GM11168 (cell line): ENCODE data around the gene HDDC3.

Experiments used
- in situ Hi-C: fragments of 300-500 bp; cut with MboI; formaldehyde crosslinking; loops from one replicate; pipeline ENCODE4 v1.12.0; 2022; ENCODE audit warnings: low sequenced_read_pairs; ENCODE audit not compliant: unreplicated experiment

Gene HDDC3

DNA sequence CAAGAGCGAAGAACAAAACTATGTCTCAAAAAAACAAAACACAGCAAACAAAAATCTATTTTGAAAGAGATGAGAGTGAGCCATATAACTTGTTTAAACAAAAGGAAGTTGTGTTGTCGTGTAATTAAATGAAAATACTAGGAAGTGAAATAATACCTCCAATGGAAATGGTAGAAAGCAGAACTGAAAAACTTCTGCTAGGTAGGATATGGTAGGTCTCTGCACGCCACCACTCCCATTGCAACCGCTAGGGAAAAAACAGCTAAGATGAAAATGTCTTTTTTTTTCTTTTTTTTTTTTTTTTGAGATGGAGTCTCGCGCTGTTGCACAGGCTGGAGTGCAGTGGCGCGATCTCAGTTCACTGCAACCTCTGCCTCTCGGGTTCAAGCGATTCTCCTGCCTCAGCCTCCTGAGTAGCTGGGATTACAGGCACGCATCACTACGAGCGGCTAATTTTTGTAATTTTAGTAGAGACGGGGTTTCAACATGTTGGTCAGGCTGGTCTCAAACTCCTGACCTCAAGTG, 35.2 kb downstream of the HDDC3 start:
- in situ Hi-C loops, result loop anchor here (25.0 kb wide), 1 partner anchor 585 kb away; no protein-coding TSS in a partner anchor

DNA sequence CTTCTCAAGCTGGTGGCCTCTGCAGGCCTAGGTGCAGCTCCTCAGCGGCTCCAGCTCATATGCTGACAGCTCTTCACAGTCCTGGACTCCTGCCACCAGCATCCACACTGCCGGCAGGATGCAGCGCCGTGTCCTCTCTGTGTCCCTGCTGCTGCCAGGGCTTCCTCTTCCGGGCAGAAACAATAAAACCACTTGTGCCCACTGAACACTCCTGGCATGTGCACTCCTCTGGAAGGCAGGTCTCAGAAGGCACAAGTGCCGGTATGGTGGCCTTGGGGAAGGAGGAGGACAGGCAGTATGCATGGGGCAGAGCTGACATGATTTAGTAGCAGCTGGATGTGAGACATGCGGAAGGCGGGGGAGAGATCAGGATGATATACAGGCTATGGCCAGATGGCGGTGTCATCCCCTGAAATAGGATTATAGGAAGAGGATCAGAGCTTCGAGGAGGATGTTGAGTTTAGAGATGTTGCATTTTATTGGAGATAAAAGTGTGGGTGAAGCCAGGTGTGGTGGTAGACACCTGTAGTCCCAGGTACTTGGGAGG, 36.7 kb downstream of the HDDC3 start:
- in situ Hi-C loops, result loop anchor here (25.0 kb wide), 1 partner anchor 583 kb away; no protein-coding TSS in a partner anchor

GRCh38 chr15:90893175-90894090, 38.9 kb downstream of the HDDC3 start:
- in situ Hi-C loops, result loop anchor here (25.0 kb wide), 1 partner anchor 581 kb away; no protein-coding TSS in a partner anchor

GRCh38 chr15:90892498-90893174, 39.7 kb downstream of the HDDC3 start:
- in situ Hi-C loops, result loop anchor here (25.0 kb wide), 1 partner anchor 580 kb away; no protein-coding TSS in a partner anchor

GRCh38 chr15:90892023-90892422, 40.3 kb downstream of the HDDC3 start:
- in situ Hi-C loops, result loop anchor here (25.0 kb wide), 1 partner anchor 580 kb away; no protein-coding TSS in a partner anchor

GRCh38 chr15:90891346-90891949, 40.9 kb downstream of the HDDC3 start:
- in situ Hi-C loops, result loop anchor here (25.0 kb wide), 1 partner anchor 579 kb away; no protein-coding TSS in a partner anchor

DNA sequence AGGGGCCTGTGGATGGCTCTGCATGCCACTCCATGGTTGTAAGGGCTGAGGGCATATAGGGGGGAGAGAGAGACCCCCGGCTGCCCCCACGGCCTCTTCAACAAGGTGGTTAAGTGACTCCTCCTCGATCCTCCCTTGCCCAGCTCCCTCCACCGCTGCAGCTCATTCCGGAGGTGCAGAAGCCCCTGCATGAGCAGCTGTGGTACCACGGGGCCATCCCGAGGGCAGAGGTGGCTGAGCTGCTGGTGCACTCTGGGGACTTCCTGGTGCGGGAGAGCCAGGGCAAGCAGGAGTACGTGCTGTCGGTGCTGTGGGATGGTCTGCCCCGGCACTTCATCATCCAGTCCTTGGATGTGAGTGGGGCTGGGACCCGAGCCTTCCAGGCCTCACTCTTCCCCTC, 41.5 kb downstream of the HDDC3 start:
- in situ Hi-C loops, result loop anchor here (25.0 kb wide), 1 partner anchor 579 kb away; no protein-coding TSS in a partner anchor

- in situ Hi-C loops, result loop anchor here (5.0 to 25.0 kb wide), 3 partner anchors 183 to 578 kb away; no protein-coding TSS in a partner anchor
Measured at GRCh38 chr15:90889736-90890456, 42.5 kb downstream of the HDDC3 start.

- in situ Hi-C loops, result loop anchor here (5.0 to 25.0 kb wide), 3 partner anchors 182 to 577 kb away; no protein-coding TSS in a partner anchor
Measured at GRCh38 chr15:90889313-90889730, 43.0 kb downstream of the HDDC3 start.

DNA sequence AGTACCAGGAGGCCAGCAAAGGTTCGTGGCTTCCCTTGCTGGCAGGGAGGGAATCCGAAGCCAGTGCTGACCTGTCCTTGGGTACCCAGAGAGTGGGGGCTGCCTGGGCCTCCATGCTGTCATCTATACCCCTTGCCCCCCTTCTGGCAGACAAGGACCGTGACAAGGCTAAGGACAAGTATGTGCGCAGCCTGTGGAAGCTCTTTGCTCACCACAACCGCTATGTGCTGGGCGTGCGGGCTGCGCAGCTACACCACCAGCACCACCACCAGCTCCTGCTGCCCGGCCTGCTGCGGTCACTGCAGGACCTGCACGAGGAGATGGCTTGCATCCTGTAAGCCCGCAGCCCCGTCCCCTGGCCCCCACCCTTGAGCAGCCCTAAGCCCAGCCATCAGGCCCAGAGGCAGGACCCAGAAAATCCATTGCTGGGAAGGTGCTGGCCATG, 45.3 kb downstream of the HDDC3 start:
- in situ Hi-C loops, result loop anchor here (5.0 to 25.0 kb wide), 3 partner anchors 180 to 575 kb away; no protein-coding TSS in a partner anchor

DNA sequence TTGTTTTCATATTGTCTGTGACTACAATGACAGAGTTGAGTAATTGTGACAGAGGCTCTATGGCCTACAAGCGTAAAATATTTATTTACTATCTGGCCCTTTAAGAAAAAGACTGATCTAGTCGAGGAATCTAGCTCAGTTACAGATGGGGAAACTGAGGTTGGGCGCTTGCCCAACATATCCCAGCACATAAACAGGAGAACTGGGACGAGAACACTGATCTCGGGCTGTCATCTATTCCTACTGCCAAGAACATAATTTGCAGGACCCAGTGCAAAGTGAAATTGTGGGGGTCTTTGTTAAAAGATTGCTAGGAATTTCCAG, 46.1 kb downstream of the HDDC3 start:
- in situ Hi-C loops, result loop anchor here (5.0 to 25.0 kb wide), 3 partner anchors 179 to 574 kb away; no protein-coding TSS in a partner anchor

DNA sequence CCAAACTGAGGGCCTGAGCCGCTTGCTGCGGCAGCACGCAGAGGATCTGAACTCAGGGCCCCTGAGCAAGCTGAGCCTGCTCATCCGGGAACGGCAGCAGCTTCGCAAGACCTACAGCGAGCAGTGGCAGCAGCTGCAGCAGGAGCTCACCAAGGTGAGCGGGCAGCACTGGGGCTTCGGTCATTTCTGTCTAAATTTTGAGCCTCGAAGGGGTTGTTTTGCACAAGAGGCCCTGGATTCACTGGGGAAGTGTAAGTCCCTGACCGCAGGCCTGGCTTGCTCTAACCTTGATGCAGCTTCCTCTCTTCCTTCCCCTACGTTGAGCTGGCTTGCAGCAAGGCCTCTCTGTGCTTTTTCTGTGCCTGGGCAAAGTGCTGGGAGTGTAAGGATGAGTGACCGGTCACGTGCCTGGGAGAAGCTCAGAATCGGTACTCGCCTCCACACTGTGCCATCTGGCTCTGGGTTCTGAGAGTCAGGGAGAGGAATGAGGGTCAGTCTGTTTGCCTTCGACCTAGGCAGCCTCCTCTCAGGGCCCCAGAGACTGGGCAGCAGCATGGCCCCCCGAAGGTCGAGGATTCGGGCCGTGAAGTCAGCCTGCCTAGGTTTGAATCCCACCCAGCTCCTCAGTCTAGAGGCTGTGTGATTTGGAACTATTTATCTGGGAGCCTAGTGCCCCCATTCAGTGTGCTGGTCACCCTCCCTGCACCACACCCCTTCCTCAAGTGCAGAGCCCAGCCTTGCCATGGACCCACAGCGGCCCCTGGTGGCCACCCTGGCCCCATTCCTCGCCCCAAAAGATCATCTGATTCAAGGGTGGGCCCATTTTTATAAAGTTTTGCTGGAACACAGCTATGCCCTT, 46.7 kb downstream of the HDDC3 start:
- in situ Hi-C loops, result loop anchor here (5.0 to 25.0 kb wide), 3 partner anchors 178 to 573 kb away; no protein-coding TSS in a partner anchor

DNA sequence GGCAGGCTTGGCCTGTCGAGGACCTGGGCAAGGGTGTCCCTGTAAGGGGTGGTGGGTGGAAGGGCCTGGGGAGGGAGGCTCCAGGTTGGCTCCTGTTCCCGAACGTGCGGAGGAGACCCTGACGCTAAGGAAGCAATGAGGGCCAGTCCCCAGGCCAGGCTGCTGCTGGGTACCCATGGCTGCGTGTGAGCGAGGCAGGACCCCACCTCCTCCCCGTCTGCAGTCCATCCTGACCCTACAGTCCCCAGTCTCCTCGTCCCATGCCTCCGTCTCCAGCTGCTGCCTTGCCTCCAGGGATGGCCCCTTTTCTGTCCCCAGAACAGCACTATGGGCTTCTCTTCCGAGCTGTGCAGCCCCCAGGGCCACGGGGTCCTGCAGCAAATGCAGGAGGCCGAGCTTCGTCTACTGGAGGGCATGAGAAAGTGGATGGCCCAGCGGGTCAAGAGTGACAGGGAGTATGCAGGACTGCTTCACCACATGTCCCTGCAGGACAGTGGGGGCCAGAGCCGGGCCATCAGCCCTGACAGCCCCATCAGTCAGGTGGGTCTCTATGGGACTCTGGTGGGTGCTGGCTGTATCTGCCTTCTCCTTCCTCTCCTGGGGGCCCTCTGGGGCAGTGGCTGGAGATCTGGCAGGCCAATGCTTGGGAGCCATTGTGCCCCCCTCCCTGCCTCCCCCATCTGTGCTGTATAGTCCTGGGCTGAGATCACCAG, 47.5 kb downstream of the HDDC3 start:
- in situ Hi-C loops, result loop anchor here (5.0 to 25.0 kb wide), 3 partner anchors 178 to 573 kb away; no protein-coding TSS in a partner anchor

GRCh38 chr15:90883976-90884718, 48.2 kb downstream of the HDDC3 start, which contains the start of gene FES:
Gene FES (plus strand): TSS chr15:90884504. CDS start chr15:90885046, 542 bp downstream.
- in situ Hi-C loops, result loop anchor here (25.0 kb wide), 1 partner anchor 572 kb away; no protein-coding TSS in a partner anchor

DNA sequence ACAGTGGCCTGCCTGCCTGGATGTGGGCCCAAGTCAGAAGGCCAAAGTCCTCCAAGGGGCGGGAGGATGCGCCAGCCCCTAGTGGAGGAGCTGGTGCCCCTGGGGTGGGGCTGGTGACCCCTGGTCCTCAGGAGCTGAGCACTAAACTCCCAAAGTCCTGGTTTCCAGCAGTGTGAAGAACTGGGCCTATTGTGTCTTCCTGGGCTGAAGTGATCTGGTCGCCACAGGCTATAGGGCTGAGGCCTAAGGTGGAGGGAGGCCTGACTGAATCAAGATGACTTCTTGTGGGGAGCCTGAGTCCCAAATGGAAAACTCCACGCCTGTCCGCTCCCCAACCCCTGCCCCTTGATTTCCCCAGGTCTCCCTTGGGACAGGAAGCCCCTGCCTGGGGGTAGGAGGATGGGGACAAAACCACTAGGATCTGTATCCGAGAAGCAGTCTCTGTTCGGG, 48.8 kb downstream of the HDDC3 start:
- in situ Hi-C loops, result loop anchor here (25.0 kb wide), 1 partner anchor 571 kb away; no protein-coding TSS in a partner anchor
